ENCODE data around the gene USP31. TPM values are rescaled to one million over a fixed set of nuclear protein-coding genes. Genes with fewer than 3 reads are reported as not detected.

The USP31 gene
- total and polyA plus RNA-seq, 2 of the 8 experiments (the other 6 are each of a cell fraction or from before 2014, with no cell fraction given), result 6.7 to 19.0 TPM

GRCh38 chr16:23137818-23138217 lies 11.4 kb downstream of the USP31 start (continued):
- TF ChIP-seq SRF (IDR thresholded peaks at IDR 0.05; ENCODE audit: low read depth, low read length), result no peak
